DND-41 (cell line): Measurements from ENCODE around the gene MAGI3.

Experiments
- CTCF ChIP-seq: IDR thresholded peaks from 2 replicates; pipeline ENCODE4 v1.5.1; 2012; ENCODE audit warnings: borderline replicate concordance, low read length, moderate library complexity, mild to moderate bottlenecking; ENCODE audit not compliant: poor library complexity, severe bottlenecking; ENCODE audit errors: extremely low read depth
- EZH2 ChIP-seq: IDR thresholded peaks from 3 replicates; pipeline ENCODE4 v1.6.1; 2012; ENCODE audit warnings: borderline replicate concordance, low read depth, mild to moderate bottlenecking, moderate library complexity, low read length, inconsistent platforms; ENCODE audit not compliant: severe bottlenecking

DNA sequence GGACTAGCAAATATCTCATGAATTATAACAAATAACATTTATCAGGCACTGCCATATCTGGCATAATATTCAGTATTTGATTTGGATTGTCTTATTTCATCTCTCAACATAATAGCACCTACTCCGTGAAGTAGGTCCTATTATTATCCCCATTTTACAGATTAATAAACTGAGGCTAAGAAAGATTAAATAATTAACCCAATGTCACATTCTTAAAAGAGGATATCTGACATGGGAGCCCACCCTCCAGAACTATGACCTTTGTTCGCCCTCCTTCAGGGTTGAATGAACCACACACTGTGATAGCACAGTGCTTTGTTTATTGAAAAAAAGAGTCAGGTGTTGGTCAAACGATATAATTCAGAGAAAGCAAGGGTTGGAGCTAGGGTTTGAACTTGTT is 19.4 kb upstream of the MAGI3 start:
- TF ChIP-seq CTCF (no peak), EZH2 (no peak)
